ENCODE data around the gene EGFL7. TPM values are rescaled to one million over a fixed set of nuclear protein-coding genes. Genes with fewer than 3 reads are reported as not detected.
"Not testable (repeated sequence)": the region's sequence is repeated elsewhere in the genome, so short reads cannot be mapped to it uniquely, and the experiment has no call there.

Gene EGFL7
- total and polyA plus RNA-seq, 2 of the 8 experiments (the other 6 are each of a cell fraction or from before 2014, with no cell fraction given): 37.8 to 53.4 TPM

DNA sequence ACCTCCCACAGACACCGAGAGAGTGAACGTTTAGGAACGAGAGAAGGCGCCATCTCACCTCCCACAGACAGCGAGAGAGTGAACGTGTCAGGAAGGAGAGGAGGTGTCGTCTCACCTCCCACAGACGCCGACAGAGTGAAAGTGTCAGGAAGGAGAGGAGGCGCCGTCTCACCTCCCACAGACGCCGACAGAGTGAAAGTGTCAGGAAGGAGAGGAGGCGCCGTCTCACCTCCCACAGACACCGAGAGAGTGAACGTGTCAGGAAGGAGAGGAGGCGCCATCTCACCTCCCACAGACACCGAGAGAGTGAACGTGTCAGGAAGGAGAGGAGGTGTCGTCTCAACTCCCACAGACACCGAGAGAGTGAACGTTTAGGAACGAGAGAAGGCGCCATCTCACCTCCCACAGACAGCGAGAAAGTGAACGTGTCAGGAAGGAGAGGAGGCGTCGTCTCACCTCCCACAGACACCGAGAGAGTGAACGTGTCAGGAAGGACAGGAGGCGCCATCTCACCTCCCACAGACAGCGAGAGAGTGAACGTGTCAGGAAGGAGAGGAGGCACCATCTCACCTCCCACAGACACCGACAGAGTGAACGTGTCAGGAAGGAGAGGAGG, 30.1 kb upstream of the EGFL7 start:
- not testable (repeated sequence) for H2BK120ac ChIP-seq (replicated peaks; ENCODE audit: low read depth, low read length); H3K79me2 ChIP-seq (ENCODE audit: control insufficient read depth in 1 of 2, insufficient read depth in 2 of 2, low read length in 2 of 2); H4K8ac ChIP-seq (ENCODE audit: extremely low read depth, insufficient read depth, low read length); H3K18ac ChIP-seq (ENCODE audit: extremely low read depth, low read length); FAIRE-seq; H2AFZ ChIP-seq (ENCODE audit: low read length); H4K5ac ChIP-seq (ENCODE audit: insufficient read length, low read depth, low read length); H3K14ac ChIP-seq (ENCODE audit: insufficient read length); H3K9me3 ChIP-seq (ENCODE audit: insufficient read depth in 2 of 2, low read depth in 1 of 2, low read length in 1 of 2); H3K4me2 ChIP-seq (ENCODE audit: insufficient read depth in 1 of 2, low read depth in 2 of 2, low read length in 2 of 2); H3K27ac ChIP-seq (ENCODE audit: low read depth, low read length); H4K91ac ChIP-seq (replicated peaks; ENCODE audit: insufficient read length, low read length); H3K27me3 ChIP-seq (replicated peaks in 1 of 4; ENCODE audit: control insufficient read depth in 3 of 4, extremely low read depth in 1 of 4, insufficient read depth in 3 of 4, low read length in 3 of 4); H3K4me3 ChIP-seq (ENCODE audit: extremely low read depth in 1 of 4, insufficient read depth in 2 of 4, low read depth in 3 of 4, low read length in 4 of 4); H2BK20ac ChIP-seq (ENCODE audit: low read length); H2BK5ac ChIP-seq (ENCODE audit: low read depth, low read length); H3K9ac ChIP-seq (replicated peaks in 1 of 4; ENCODE audit: extremely low read depth in 1 of 4, low read depth in 3 of 4, low read length in 3 of 4); H3K4me1 ChIP-seq (replicated peaks in 1 of 4; ENCODE audit: control insufficient read depth in 3 of 4, insufficient read depth in 4 of 4, low read length in 3 of 4); H3K23me2 ChIP-seq (ENCODE audit: low read depth, low read length); H3K36me3 ChIP-seq (ENCODE audit: control insufficient read depth in 2 of 4, insufficient read depth in 4 of 4, low read length in 3 of 4); H3K4ac ChIP-seq (replicated peaks; ENCODE audit: insufficient read length, low read depth, low read length); H3K79me1 ChIP-seq (ENCODE audit: low read depth, low read length); H4K20me1 ChIP-seq (replicated peaks in 1 of 2; ENCODE audit: control insufficient read depth in 1 of 2, insufficient read depth in 2 of 2, low read length in 2 of 2); H3K56ac ChIP-seq (replicated peaks; ENCODE audit: insufficient read length, low read depth, low read length); H3K23ac ChIP-seq (ENCODE audit: insufficient read length)
- 90% methylated on average over 35 of the region's 36 CpGs; no CpG with 5 or more reads in 1 of the 2 experiments for WGBS, 2 experiments (ENCODE audit: extremely low coverage in 1 of 2, insufficient coverage in 1 of 2, insufficient read length in 1 of 2, insufficient replicate concordance in 2 of 2, low coverage in 1 of 2, low lambda C conversion rate in 2 of 2, missing lambda C conversion rate in 1 of 2)
- Histone ChIP-seq H2BK15ac (ENCODE audit: low read length) (peak overlapping the region; percentile 96; the same call in 1 of the 2 replicates), H2AK5ac (ENCODE audit: low read depth, low read length) (peak overlapping the region; percentile 86; the same call in 1 of the 2 replicates), H2BK12ac (ENCODE audit: low read depth, low read length) (peak overlapping the region; percentile 60; the same call in 1 of the 2 replicates)
- POLR2A ChIA-PET (ENCODE audit: partially characterized antibody): interaction anchor here (1.2 to 1.4 kb wide), 2 partner anchors 145 kb away, joined by 3 to 4 read pairs; no protein-coding TSS in a partner anchor
- peak in 1 of 2 experiments; percentile 43 for DNase-seq (ENCODE audit: low read depth in 1 of 2, low spot score in 2 of 2)
- CTCF ChIA-PET (ENCODE audit: partially characterized antibody): interaction anchor here (1.0 to 16.1 kb wide), 9 partner anchors 9 to 198 kb away, joined by 3 to 237 read pairs (median 8); no protein-coding TSS in a partner anchor
